Astrocyte (in vitro differentiated cells and primary cell): ENCODE measurements around the gene TWSG1.

Experiments
- EZH2 ChIP-seq: IDR thresholded peaks from 2 replicates; pipeline ENCODE4 v1.6.1; 2012; ENCODE audit warnings: mild to moderate bottlenecking, low read length, inconsistent platforms; ENCODE audit not compliant: insufficient read depth
- TF ChIP-seq, protein P1 (sequence below): IDR thresholded peaks from 2 replicates; pipeline ENCODE4 v1.5.1; 2011; ENCODE audit warnings: low read depth, mild to moderate bottlenecking, inconsistent platforms, low read length, moderate library complexity; ENCODE audit not compliant: insufficient read depth

DNA sequence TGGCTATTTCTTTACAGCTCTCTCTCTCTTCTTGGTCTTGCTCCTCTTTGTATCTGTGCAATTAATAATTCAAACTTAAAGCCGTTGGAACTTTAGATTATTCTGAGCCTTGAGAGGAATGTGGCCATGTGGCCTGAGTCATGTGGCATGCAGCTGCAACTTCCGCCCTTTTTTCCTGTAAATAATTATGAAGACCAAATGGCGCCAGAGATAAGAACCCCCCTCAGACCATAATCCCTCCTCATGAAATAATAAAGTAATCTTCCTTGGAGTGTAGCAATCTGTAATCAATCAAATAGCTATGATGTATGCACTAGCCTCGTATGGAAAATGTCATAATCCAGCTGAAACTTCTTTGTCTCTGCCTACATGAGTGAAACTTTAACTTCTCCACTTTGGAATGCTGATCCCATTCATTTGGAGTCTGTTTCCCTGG lies 13.5 kb upstream of the TWSG1 start:
- TF ChIP-seq, protein P1, sequence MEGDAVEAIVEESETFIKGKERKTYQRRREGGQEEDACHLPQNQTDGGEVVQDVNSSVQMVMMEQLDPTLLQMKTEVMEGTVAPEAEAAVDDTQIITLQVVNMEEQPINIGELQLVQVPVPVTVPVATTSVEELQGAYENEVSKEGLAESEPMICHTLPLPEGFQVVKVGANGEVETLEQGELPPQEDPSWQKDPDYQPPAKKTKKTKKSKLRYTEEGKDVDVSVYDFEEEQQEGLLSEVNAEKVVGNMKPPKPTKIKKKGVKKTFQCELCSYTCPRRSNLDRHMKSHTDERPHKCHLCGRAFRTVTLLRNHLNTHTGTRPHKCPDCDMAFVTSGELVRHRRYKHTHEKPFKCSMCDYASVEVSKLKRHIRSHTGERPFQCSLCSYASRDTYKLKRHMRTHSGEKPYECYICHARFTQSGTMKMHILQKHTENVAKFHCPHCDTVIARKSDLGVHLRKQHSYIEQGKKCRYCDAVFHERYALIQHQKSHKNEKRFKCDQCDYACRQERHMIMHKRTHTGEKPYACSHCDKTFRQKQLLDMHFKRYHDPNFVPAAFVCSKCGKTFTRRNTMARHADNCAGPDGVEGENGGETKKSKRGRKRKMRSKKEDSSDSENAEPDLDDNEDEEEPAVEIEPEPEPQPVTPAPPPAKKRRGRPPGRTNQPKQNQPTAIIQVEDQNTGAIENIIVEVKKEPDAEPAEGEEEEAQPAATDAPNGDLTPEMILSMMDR: no peak
- no peak for TF ChIP-seq EZH2
